Measurements from ENCODE around the gene DSCAML1.

DSCAML1 gene

DNA sequence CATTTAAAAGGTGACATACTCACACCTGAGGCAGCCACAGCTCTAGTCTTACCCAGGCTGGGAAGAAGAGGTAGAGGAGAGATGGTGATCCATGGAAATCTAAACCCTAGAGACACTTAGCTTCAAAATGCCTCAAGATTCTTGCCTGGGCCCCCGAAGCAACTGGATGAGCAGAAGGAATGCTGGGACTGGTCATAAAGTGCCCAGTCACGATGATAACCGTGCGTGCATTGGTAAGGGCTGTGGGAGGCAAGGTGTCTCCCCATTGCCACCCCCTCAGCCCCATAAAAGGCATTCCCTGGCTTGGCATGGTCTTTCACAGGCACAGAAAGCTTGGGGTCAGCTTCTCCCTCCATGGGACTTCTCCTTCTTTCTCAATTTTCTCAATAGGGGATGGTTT is 144.5 kb downstream of the DSCAML1 start:
- TF ChIP-seq, protein P1, sequence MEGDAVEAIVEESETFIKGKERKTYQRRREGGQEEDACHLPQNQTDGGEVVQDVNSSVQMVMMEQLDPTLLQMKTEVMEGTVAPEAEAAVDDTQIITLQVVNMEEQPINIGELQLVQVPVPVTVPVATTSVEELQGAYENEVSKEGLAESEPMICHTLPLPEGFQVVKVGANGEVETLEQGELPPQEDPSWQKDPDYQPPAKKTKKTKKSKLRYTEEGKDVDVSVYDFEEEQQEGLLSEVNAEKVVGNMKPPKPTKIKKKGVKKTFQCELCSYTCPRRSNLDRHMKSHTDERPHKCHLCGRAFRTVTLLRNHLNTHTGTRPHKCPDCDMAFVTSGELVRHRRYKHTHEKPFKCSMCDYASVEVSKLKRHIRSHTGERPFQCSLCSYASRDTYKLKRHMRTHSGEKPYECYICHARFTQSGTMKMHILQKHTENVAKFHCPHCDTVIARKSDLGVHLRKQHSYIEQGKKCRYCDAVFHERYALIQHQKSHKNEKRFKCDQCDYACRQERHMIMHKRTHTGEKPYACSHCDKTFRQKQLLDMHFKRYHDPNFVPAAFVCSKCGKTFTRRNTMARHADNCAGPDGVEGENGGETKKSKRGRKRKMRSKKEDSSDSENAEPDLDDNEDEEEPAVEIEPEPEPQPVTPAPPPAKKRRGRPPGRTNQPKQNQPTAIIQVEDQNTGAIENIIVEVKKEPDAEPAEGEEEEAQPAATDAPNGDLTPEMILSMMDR (IDR thresholded peaks at IDR 0.05; ENCODE audit: low read depth, low read length), result no peak
- Histone ChIP-seq H3K9me3 (ENCODE audit: severe bottlenecking) (no peaks in the 10 kb centered on the region), H3K27me3 (ENCODE audit: insufficient read depth, low read depth, severe bottlenecking) (no peaks in the 10 kb centered on the region), H3K36me3 (no peaks in the 10 kb centered on the region), H3K4me3 (ENCODE audit: low read depth, low read length) (no peak overlapping the region), H3K27ac (no peak overlapping the region)
- no peak for DNase-seq

DNA sequence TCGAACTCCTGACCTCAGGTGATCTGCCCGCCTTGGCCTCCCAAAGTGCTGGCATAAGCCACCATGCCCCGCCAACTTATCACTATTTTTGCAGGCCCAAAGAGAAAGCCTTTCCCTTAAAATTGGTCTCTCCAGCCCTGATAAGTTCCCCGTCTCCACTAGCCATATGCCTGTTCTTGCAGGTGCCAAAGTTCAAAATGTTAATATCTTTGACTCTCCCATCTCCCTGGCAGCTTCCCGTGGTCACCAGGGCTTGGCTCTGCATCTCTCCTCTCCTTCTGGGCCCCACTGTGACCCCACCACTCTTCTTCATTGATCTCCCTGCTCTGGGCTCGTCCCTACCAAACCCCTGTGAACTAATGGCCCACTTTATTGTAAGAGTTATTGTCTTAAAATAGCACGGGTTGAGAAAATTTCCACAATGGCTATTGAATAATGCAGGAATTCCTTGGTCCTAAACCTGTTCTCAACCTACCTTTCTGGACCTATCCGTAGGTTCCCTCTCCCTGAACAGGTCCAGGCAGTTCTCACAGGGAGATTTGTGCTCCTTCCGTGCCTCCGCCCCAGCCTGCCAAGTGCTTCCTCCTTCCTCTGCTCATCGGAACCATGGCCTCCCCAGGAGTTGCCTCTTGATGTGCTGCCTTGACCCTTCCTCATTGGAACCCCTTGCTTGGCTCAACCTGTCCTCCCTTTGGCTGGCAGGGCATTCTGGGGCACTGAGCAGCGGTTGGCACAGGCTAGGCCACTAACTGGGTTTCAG is 147.5 kb downstream of the DSCAML1 start:
- Histone ChIP-seq H3K27ac (no peak overlapping the region), H3K27me3 (ENCODE audit: insufficient read depth, low read depth, severe bottlenecking) (no peaks in the 10 kb centered on the region), H3K36me3 (no peaks in the 10 kb centered on the region), H3K4me3 (ENCODE audit: low read depth, low read length) (no peak overlapping the region), H3K9me3 (ENCODE audit: severe bottlenecking) (no peaks in the 10 kb centered on the region)
- TF ChIP-seq, protein P1 (IDR thresholded peaks at IDR 0.05; ENCODE audit: low read depth, low read length), result no peak
- no peak for DNase-seq

DNA sequence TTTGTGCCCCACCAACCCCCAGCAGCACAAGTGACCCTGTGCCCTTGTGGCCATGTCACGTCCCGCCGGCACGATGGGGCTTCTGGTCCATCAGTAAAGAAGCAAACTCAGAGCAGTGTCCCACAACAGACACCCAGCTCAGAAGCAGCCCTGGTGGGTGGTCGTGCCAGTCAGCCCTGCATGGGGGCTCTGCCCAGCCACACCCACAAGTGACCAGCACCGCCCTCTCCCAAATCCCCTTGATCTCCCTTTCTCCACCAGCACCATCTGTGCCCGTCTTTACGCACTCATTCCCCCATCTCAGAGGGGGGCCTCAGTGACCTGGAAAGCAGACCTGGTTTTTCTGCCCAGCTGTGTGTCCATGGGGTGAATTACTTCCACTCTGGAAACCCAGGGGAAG is 149.1 kb downstream of the DSCAML1 start:
- DNase-seq, result peak; percentile 71
- Histone ChIP-seq H3K27me3 (ENCODE audit: insufficient read depth, low read depth, severe bottlenecking) (no peaks in the 10 kb centered on the region), H3K36me3 (no peaks in the 10 kb centered on the region), H3K4me3 (ENCODE audit: low read depth, low read length) (no peak overlapping the region), H3K27ac (peak overlapping the region; percentile 49), H3K9me3 (ENCODE audit: severe bottlenecking) (no peaks in the 10 kb centered on the region)
- TF ChIP-seq, protein P1 (IDR thresholded peaks at IDR 0.05; ENCODE audit: low read depth, low read length), result no peak

DNA sequence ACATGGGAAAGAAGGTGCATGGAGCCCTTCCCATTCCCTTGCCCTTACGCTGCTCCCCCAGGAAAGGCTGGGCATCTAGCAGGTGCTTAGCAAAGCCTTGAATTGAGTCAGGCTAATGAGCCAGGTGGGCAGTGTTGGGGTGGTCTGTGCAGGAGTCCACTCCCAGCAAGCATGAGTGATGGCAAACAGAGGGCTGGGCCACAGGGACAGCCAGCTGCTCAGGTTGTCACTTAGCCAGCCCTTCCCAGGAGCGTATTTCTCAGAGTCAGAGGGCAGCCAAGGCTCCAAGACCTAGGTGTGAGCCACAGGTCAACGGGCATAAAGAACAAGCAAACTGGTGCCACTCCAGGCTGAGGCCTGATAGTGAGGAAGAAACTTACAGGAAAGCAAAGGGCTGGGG is 149.8 kb downstream of the DSCAML1 start:
- Histone ChIP-seq H3K4me3 (ENCODE audit: low read depth, low read length) (no peak overlapping the region), H3K27me3 (ENCODE audit: insufficient read depth, low read depth, severe bottlenecking) (no peaks in the 10 kb centered on the region), H3K9me3 (ENCODE audit: severe bottlenecking) (no peaks in the 10 kb centered on the region), H3K27ac (0 out of 2 replicates have a peak overlapping the region, but pooled peaks have one; percentile 0), H3K36me3 (no peaks in the 10 kb centered on the region)
- TF ChIP-seq, protein P1 (IDR thresholded peaks at IDR 0.05; ENCODE audit: low read depth, low read length), result no peak
- no peak for DNase-seq

DNA sequence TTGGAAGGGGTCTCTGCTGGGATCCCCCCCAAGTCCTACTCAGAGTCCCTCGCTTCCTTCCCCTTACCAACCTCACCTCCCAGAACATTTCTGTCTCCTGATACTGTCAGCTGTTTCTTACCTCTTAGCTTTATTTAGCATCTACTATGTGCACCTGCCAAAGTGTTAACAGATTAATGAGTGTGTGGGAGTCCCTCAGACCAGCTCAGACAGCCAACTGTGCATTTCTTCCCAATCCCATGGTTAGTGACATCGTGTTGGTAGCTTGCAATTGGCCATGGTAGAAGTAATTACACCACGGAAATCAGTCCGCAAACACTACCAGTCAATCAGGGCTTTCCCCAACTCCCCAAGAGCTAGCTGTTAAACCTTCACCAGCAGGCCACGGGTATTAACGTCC is 150.6 kb downstream of the DSCAML1 start:
- no peak for DNase-seq
- Histone ChIP-seq H3K9me3 (ENCODE audit: severe bottlenecking) (no peaks in the 10 kb centered on the region), H3K27me3 (ENCODE audit: insufficient read depth, low read depth, severe bottlenecking) (no peaks in the 10 kb centered on the region), H3K27ac (no peak overlapping the region), H3K4me3 (ENCODE audit: low read depth, low read length) (no peak overlapping the region), H3K36me3 (no peaks in the 10 kb centered on the region)
- TF ChIP-seq, protein P1 (IDR thresholded peaks at IDR 0.05; ENCODE audit: low read depth, low read length), result no peak

Data from WERI-Rb-1 (cell line).